ENCODE data around the gene SOCS7.
"Not testable (repeated sequence)": the region's sequence is repeated elsewhere in the genome, so short reads cannot be mapped to it uniquely, and the experiment has no call there.

The SOCS7 gene

GRCh38 chr17:38421171-38421841 is 69.7 kb downstream of the SOCS7 start:
- no peak for DNase-seq (ENCODE audit: low read depth in 2 of 2)

GRCh38 chr17:38421871-38422827 is 70.5 kb downstream of the SOCS7 start:
- DNase-seq (ENCODE audit: low read depth in 2 of 2): no peak

GRCh38 chr17:38424297-38424972 is 72.8 kb downstream of the SOCS7 start:
- no peak for DNase-seq (ENCODE audit: low read depth in 2 of 2)

- DNase-seq (ENCODE audit: low read depth in 2 of 2): no peak
Measured at GRCh38 chr17:38425031-38425430, 73.4 kb downstream of the SOCS7 start.

- DNase-seq (ENCODE audit: low read depth in 2 of 2): no peak
Measured at GRCh38 chr17:38425744-38426143, 74.1 kb downstream of the SOCS7 start.

- DNase-seq (ENCODE audit: low read depth in 2 of 2): no peak
Measured at GRCh38 chr17:38426441-38426840, 74.8 kb downstream of the SOCS7 start.

GRCh38 chr17:38427160-38427949 is 75.7 kb downstream of the SOCS7 start:
- DNase-seq (ENCODE audit: low read depth in 2 of 2): no peak

- DNase-seq (ENCODE audit: low read depth in 2 of 2): no peak
Measured at GRCh38 chr17:38428112-38428642, 76.5 kb downstream of the SOCS7 start, which contains the start of gene ARHGAP23. Gene ARHGAP23, plus strand, starts transcription at chr17:38428464. Its CDS starts 22 bp downstream, at chr17:38428486.

GRCh38 chr17:38428643-38429371 is 77.2 kb downstream of the SOCS7 start:
- no peak for DNase-seq (ENCODE audit: low read depth in 2 of 2)

- DNase-seq (ENCODE audit: low read depth in 2 of 2): no peak
Measured at GRCh38 chr17:38429476-38430100, 77.9 kb downstream of the SOCS7 start.

- DNase-seq (ENCODE audit: low read depth in 2 of 2): no peak
Measured at GRCh38 chr17:38430316-38430715, 78.7 kb downstream of the SOCS7 start.

- no peak for DNase-seq (ENCODE audit: low read depth in 2 of 2)
Measured at GRCh38 chr17:38430822-38431221, 79.2 kb downstream of the SOCS7 start.

- DNase-seq (ENCODE audit: low read depth in 2 of 2): no peak
Measured at GRCh38 chr17:38431346-38432145, 79.9 kb downstream of the SOCS7 start.

- no peak for DNase-seq (ENCODE audit: low read depth in 2 of 2)
Measured at GRCh38 chr17:38434178-38434665, 82.6 kb downstream of the SOCS7 start.

- no peak for DNase-seq (ENCODE audit: low read depth in 2 of 2)
Measured at GRCh38 chr17:38435795-38436194, 84.2 kb downstream of the SOCS7 start.

GRCh38 chr17:38436386-38436785 is 84.7 kb downstream of the SOCS7 start:
- no peak for DNase-seq (ENCODE audit: low read depth in 2 of 2)

GRCh38 chr17:38437313-38437712 is 85.7 kb downstream of the SOCS7 start:
- not testable (repeated sequence) for DNase-seq (ENCODE audit: low read depth in 2 of 2)

GRCh38 chr17:38439436-38439835 is 87.8 kb downstream of the SOCS7 start:
- no peak for DNase-seq (ENCODE audit: low read depth in 2 of 2)

All from stimulated activated CD4-positive, alpha-beta T cell treated with anti-CD3 and anti-CD28 coated beads, Interleukin-15, amount 100 ng/mL, for 48 hours (primary cell).